ENCODE data around the gene TDRD10.
A peak's percentile ranks its signal among the peaks of the same experiment; 100 is the strongest.

Gene TDRD10

DNA sequence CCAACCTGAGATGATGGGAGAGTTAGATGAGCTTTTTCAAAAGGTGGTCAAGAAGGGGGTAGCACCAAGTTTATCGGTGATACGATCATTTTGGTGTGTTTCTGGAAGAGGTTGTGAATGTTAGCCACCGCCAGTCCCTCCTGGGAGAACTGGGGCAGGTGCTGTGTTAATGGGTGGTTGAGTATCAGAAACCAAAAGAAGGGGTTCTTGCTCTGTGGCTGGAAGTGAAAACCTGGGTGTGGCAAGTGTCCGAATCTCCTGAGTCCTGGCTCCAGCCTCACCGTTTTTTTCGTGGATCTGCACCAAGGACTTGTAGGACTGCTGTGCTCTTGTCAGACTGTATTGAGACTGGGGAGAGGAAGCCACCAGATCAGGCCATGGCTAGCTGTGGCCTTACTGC lies 48.6 kb downstream of the TDRD10 start:
- DNase-seq (ENCODE audit: low read depth), result no peak
- no peak overlapping the region for H3K4me3 ChIP-seq (ENCODE audit: low read depth, low read length)
- TF ChIP-seq, protein P1, sequence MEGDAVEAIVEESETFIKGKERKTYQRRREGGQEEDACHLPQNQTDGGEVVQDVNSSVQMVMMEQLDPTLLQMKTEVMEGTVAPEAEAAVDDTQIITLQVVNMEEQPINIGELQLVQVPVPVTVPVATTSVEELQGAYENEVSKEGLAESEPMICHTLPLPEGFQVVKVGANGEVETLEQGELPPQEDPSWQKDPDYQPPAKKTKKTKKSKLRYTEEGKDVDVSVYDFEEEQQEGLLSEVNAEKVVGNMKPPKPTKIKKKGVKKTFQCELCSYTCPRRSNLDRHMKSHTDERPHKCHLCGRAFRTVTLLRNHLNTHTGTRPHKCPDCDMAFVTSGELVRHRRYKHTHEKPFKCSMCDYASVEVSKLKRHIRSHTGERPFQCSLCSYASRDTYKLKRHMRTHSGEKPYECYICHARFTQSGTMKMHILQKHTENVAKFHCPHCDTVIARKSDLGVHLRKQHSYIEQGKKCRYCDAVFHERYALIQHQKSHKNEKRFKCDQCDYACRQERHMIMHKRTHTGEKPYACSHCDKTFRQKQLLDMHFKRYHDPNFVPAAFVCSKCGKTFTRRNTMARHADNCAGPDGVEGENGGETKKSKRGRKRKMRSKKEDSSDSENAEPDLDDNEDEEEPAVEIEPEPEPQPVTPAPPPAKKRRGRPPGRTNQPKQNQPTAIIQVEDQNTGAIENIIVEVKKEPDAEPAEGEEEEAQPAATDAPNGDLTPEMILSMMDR (IDR thresholded peaks at IDR 0.05; ENCODE audit: control insufficient read depth, extremely low read depth, insufficient read depth), result no peak

DNA sequence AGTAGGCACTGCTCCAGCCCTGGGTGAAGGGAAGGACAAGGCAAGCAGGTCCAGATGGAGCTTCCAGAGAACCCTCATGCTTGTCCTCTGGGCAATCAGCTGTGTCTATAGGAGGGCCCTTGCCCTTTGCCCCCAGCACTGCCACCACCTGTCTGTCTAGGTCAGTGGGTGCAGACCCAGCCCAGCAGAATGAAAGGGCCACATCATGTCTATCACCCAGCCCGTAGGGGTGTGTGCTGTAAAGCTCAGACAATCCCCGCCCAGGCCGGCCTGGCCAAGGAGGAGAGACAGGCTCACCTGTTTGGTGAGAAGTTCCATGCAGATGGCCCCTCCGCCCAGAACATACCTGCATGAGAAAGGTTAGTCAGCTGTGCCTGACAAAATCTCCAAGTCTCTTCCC lies 49.5 kb downstream of the TDRD10 start:
- no peak for DNase-seq (ENCODE audit: low read depth)

DNA sequence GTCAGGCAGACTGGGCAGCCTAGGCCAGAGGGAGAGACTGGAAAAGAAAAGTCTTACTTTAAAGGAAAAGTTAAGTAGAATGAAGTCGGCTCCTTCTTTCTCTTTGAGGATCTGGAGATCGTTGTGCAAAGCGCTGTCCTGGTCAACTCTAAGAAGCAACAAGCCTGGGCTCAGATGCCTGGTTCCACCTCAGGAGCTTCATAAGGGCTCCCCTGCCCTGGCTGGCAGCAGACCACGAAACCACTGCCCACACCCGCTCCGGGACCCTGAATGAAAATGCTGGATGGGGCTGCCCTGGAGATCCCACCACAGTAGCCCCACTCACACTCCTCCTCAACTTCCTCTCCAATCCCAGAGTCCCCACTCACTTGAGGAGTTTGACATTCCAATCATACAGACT lies 50.0 kb downstream of the TDRD10 start:
- H3K4me3 ChIP-seq (ENCODE audit: low read depth, low read length), result no peak overlapping the region
- no peak for DNase-seq (ENCODE audit: low read depth)
- TF ChIP-seq, protein P1 (IDR thresholded peaks at IDR 0.05; ENCODE audit: control insufficient read depth, extremely low read depth, insufficient read depth), result no peak

More for the DNA sequence above, 49.5 kb downstream of the TDRD10 start:
- TF ChIP-seq, protein P1 (IDR thresholded peaks at IDR 0.05; ENCODE audit: control insufficient read depth, extremely low read depth, insufficient read depth), result no peak
- H3K4me3 ChIP-seq (ENCODE audit: low read depth, low read length), result no peak overlapping the region

DNA sequence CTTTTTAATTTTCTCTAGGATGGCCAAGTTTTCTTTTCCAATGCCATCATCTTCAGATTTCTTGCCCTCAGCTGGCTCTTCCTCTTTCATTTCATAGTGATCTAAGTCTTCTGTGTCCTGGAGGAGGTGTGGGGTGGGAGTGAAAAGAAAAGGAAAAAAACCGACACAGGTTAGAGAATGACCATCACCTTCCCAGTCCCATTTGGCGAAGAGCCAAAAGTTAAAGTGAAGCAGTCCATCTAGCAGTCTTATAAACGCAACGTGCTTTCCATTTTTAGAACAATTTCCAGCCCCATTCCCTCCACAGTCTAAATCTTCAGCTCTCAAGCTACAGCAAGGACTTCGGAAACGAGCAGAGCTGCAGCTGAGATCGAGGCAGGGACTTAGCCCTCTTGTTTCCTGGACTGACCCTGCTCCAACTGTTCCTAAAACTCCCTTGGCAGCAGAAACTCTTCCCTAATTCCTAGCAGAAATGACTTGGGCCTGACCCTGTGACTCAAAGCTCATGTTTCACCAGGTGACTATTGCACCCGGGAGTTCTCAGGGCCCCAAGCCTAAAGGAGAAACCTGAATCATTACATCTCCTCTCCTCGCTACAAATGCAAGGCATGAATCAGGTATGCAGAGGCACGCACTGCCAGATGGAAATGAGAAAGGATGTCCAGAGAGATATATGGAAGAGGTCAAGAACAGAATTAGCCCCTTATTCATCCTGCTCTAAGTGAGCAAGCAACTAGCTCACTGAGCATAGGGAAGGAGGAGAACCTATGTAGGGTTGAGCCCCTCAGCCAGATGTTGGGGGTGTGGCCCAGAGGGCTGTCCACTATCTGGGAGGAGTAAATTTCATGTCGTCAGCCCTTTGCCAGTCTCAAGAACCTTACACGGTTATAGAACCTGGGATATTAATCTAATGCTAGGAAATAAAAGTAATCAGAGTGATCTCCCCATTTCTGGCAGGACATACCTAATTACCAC lies 51.3 kb downstream of the TDRD10 start:
- H3K4me3 ChIP-seq (ENCODE audit: low read depth, low read length), result no peak overlapping the region
- TF ChIP-seq, protein P1 (IDR thresholded peaks at IDR 0.05; ENCODE audit: control insufficient read depth, extremely low read depth, insufficient read depth), result no peak
- DNase-seq (ENCODE audit: low read depth), result no peak

DNA sequence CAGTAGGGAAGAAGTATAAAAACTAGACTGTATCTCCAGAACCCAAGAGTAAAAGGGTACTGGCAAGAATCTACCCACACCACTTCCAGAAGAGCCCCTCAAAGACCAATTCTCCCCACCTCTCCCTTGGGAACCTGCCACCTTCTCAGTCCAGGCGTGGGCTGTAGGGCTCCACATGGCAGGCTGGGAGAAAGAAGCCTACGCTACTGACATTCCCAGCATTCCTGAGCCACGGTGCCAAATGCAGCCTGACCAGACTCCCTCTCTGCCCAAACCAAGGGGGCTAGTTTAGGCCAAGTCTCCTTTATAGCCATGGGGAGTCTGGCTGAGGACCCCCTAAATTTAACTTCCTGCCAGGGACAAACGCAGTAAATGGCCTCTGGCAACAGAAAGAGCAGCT lies 54.4 kb downstream of the TDRD10 start:
- DNase-seq (ENCODE audit: low read depth), result no peak
- TF ChIP-seq, protein P1 (IDR thresholded peaks at IDR 0.05; ENCODE audit: control insufficient read depth, extremely low read depth, insufficient read depth), result no peak
- peak overlapping the region; percentile 79 for H3K4me3 ChIP-seq (ENCODE audit: low read depth, low read length)

DNA sequence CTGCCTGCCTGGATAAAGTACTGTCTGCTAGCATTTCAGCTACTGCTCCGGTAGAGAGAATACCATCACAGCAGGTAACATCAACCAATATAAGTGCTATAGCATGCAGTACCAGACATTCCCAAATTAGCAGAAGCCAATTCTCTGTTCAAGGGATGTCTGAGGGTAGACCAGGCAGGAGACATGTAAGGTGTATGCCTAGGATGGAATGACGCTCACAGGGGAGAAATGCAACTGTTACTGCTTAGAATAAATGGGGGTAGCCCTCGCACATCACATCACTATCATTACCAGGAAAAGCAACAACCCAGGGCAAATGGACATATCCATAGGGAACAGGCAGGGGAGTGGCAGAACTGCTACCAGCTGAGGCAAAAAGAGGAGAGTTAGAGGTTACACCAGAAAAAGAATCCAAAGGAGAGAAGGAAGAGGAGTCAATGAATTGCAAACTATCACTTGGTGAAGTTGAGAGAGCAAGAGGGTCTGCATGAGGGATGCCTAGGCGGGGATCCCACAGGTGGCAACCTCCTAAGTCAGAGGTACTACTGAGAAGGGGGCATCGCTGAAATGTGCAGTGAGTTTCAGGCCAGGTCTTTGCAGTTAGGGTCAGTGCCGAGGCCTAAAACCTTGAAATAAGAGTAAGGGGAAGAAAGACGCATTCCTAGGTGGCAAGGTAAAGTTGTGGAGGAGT lies 55.4 kb downstream of the TDRD10 start:
- no peak for DNase-seq (ENCODE audit: low read depth)
- TF ChIP-seq, protein P1 (IDR thresholded peaks at IDR 0.05; ENCODE audit: control insufficient read depth, extremely low read depth, insufficient read depth), result no peak
- peak overlapping the region; percentile 79 for H3K4me3 ChIP-seq (ENCODE audit: low read depth, low read length)

Data from LNCaP clone FGC (cell line).